GM23338 (cell line): ENCODE results near the gene AOC3.

Experiments
- TF ChIP-seq, protein P1 (sequence below), 2 experiments: fragments of 200-600 bp in 1 of 2; sonication (generic) in 1 of 2; conservative IDR thresholded peaks; 2 replicates each; pipeline versions ENCODE4 v1.5.1 to v1.6.1; 2016 to 2017; ENCODE audit warnings: antibody characterized with exemption in 2 of 2, low read depth in 2 of 2, mild to moderate bottlenecking in 2 of 2, moderate library complexity in 1 of 2
- TF ChIP-seq, protein P2 (sequence below): IDR thresholded peaks from one replicate; pipeline ENCODE4 v1.6.1; 2018; ENCODE audit warnings: antibody characterized with exemption; ENCODE audit not compliant: unreplicated experiment

GRCh38 chr17:42866631-42867575, 15.9 kb downstream of the AOC3 start:
- TF ChIP-seq, protein P1, sequence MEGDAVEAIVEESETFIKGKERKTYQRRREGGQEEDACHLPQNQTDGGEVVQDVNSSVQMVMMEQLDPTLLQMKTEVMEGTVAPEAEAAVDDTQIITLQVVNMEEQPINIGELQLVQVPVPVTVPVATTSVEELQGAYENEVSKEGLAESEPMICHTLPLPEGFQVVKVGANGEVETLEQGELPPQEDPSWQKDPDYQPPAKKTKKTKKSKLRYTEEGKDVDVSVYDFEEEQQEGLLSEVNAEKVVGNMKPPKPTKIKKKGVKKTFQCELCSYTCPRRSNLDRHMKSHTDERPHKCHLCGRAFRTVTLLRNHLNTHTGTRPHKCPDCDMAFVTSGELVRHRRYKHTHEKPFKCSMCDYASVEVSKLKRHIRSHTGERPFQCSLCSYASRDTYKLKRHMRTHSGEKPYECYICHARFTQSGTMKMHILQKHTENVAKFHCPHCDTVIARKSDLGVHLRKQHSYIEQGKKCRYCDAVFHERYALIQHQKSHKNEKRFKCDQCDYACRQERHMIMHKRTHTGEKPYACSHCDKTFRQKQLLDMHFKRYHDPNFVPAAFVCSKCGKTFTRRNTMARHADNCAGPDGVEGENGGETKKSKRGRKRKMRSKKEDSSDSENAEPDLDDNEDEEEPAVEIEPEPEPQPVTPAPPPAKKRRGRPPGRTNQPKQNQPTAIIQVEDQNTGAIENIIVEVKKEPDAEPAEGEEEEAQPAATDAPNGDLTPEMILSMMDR (conservative IDR thresholded peaks at IDR 0.05; ENCODE audit: low read depth in 2 of 2): no peak
- TF ChIP-seq, protein P2, sequence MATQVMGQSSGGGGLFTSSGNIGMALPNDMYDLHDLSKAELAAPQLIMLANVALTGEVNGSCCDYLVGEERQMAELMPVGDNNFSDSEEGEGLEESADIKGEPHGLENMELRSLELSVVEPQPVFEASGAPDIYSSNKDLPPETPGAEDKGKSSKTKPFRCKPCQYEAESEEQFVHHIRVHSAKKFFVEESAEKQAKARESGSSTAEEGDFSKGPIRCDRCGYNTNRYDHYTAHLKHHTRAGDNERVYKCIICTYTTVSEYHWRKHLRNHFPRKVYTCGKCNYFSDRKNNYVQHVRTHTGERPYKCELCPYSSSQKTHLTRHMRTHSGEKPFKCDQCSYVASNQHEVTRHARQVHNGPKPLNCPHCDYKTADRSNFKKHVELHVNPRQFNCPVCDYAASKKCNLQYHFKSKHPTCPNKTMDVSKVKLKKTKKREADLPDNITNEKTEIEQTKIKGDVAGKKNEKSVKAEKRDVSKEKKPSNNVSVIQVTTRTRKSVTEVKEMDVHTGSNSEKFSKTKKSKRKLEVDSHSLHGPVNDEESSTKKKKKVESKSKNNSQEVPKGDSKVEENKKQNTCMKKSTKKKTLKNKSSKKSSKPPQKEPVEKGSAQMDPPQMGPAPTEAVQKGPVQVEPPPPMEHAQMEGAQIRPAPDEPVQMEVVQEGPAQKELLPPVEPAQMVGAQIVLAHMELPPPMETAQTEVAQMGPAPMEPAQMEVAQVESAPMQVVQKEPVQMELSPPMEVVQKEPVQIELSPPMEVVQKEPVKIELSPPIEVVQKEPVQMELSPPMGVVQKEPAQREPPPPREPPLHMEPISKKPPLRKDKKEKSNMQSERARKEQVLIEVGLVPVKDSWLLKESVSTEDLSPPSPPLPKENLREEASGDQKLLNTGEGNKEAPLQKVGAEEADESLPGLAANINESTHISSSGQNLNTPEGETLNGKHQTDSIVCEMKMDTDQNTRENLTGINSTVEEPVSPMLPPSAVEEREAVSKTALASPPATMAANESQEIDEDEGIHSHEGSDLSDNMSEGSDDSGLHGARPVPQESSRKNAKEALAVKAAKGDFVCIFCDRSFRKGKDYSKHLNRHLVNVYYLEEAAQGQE: no peak
